HCT116 (cell line): ENCODE results near the gene STXBP5. TPM values are rescaled to one million over a fixed set of nuclear protein-coding genes. Genes with fewer than 3 reads are reported as not detected.

Experiments used
- ATAC-seq: fragments of 200-7000 bp; cut with Tn5 transposase; 2 replicates; pipeline ENCODE4 v1.9.1; 2020; ENCODE audit warnings: mild to moderate bottlenecking, moderate library complexity
- BruUV-seq: library from RNA; stranded (reverse); fragments of 400-500 nt; replicated peaks from 2 replicates; lab custom pipeline; 2021; lab: Mats Ljungman, UMichigan
- CTCF ChIA-PET: fragments of 300-600 bp; sonication (Branson Sonifier 250); formaldehyde crosslinking; loops from one replicate; lab custom pipeline; 2021; ENCODE audit warnings: antibody characterized with exemption; lab: Charles Lee
- POLR2A ChIA-PET: fragments of 300-600, 350-600 bp; sonication (Branson Sonifier 250); formaldehyde crosslinking; loops from one replicate; lab custom pipeline; 2021; ENCODE audit warnings: antibody characterized with exemption; lab: Charles Lee
- RAD21 ChIA-PET, 2 experiments: fragments of 300-600 bp; sonication (Branson Sonifier 250); formaldehyde crosslinking; loops; one replicate each; lab custom pipeline; 2023; ENCODE audit warnings: low total read pairs in 2 of 2; ENCODE audit not compliant: uncharacterized antibody in 2 of 2, unreplicated experiment in 2 of 2, low non-redundant PET in 1 of 2; lab: Charles Lee
- DNase-seq: peaks from one replicate; pipeline ENCODE4 v3.0.0-alpha.2; 2010; ENCODE audit warnings: low read depth, low spot score
- H2AFZ ChIP-seq: fragments of 200-600 bp; shearing (Covaris generic), sonication (generic); 2 replicates; pipeline ENCODE4 v1.6.1; 2017; ENCODE audit warnings: low read depth, mixed run types, mixed read lengths, antibody characterized with exemption, low read length; ENCODE audit not compliant: poor library complexity, severe bottlenecking
- H3K27ac ChIP-seq: 2 replicates; pipeline ENCODE4 v1.5.1; 2012; ENCODE audit warnings: low read depth, low read length
- H3K27me3 ChIP-seq: fragments of 200-600 bp; sonication (generic); 2 replicates; pipeline ENCODE4 v1.6.1; 2016; ENCODE audit warnings: mixed run types, low read length, mixed read lengths; ENCODE audit not compliant: insufficient read depth
- H3K36me3 ChIP-seq, 2 experiments: fragments of 200-500 bp in 1 of 2; fragments of 200-600 bp in 1 of 2; sonication (Bioruptor generic) in 1 of 2; sonication (generic) in 1 of 2; 2 replicates each; pipeline versions ENCODE4 v1.5.1 to v1.6.1; 2014 to 2016; ENCODE audit warnings: low read length in 2 of 2, inconsistent platforms in 1 of 2, mixed read lengths in 1 of 2, mixed run types in 1 of 2; ENCODE audit not compliant: insufficient read depth in 2 of 2, control insufficient read depth in 1 of 2
- H3K4me1 ChIP-seq, 2 experiments: fragments of 200-600 bp in 1 of 2; sonication (generic) in 1 of 2; 2 replicates each; pipeline versions ENCODE4 v1.5.1 to v1.6.1; 2012 to 2017; ENCODE audit warnings: low read length in 2 of 2, inconsistent platforms in 1 of 2, mild to moderate bottlenecking in 1 of 2, mixed read lengths in 1 of 2, mixed run types in 1 of 2, moderate library complexity in 1 of 2; ENCODE audit not compliant: insufficient read depth in 2 of 2, control insufficient read depth in 1 of 2
- H3K4me2 ChIP-seq: fragments of 200-600 bp; sonication (generic); 2 replicates; pipeline ENCODE4 v1.6.1; 2017; ENCODE audit warnings: mixed run types, low read length, mixed read lengths
- H3K4me3 ChIP-seq, 2 experiments: fragments of 200-600 bp in 1 of 2; sonication (generic) in 1 of 2; replicated peaks in 1 of 2; 2 replicates each; pipeline ENCODE4 v1.5.1; 2011 to 2016; ENCODE audit warnings: low read length in 2 of 2, control low read depth in 1 of 2, low read depth in 1 of 2, mild to moderate bottlenecking in 1 of 2, mixed read lengths in 1 of 2, mixed run types in 1 of 2
- H3K79me2 ChIP-seq: fragments of 200-600 bp; sonication (generic); 2 replicates; pipeline ENCODE4 v1.6.1; 2017; ENCODE audit warnings: mild to moderate bottlenecking, mixed run types, low read length, moderate library complexity, mixed read lengths; ENCODE audit not compliant: insufficient read depth
- H3K9ac ChIP-seq: fragments of 200-600 bp; sonication (generic); 2 replicates; pipeline ENCODE4 v1.6.1; 2016; ENCODE audit warnings: low read length, mixed read lengths
- H3K9me2 ChIP-seq: fragments of 200-600 bp; sonication (generic), shearing (Covaris generic); 2 replicates; pipeline ENCODE4 v1.6.1; 2017; ENCODE audit warnings: mixed run types, mild to moderate bottlenecking, moderate library complexity; ENCODE audit not compliant: insufficient read depth
- H3K9me3 ChIP-seq, 2 experiments: fragments of 200-500 bp in 1 of 2; fragments of 200-600 bp in 1 of 2; sonication (Bioruptor generic) in 1 of 2; sonication (generic) in 1 of 2; 2 replicates each; pipeline ENCODE4 v1.6.1; 2014 to 2017; ENCODE audit warnings: low read length in 2 of 2, mixed read lengths in 2 of 2, inconsistent platforms in 1 of 2, low read depth in 1 of 2, mild to moderate bottlenecking in 1 of 2, mixed run types in 1 of 2, moderate library complexity in 1 of 2; ENCODE audit not compliant: control insufficient read depth in 1 of 2, insufficient read depth in 1 of 2
- H4K20me1 ChIP-seq: fragments of 200-600 bp; sonication (generic), shearing (Covaris generic); 2 replicates; pipeline ENCODE4 v1.6.1; 2017; ENCODE audit warnings: mixed run types, mild to moderate bottlenecking, moderate library complexity; ENCODE audit not compliant: insufficient read depth
- CEBPB ChIP-seq: IDR thresholded peaks from 2 replicates; pipeline ENCODE4 v1.6.1; 2012; ENCODE audit warnings: low read depth
- EGR1 ChIP-seq: IDR thresholded peaks from 2 replicates; pipeline ENCODE4 v1.6.1; 2012; ENCODE audit warnings: low read depth
- ELF1 ChIP-seq: IDR thresholded peaks from 2 replicates; pipeline ENCODE4 v1.6.1; 2012; ENCODE audit warnings: low read depth, borderline replicate concordance
- EZH2 ChIP-seq: fragments of 200-600 bp; sonication (generic); IDR thresholded peaks from 2 replicates; pipeline ENCODE4 v1.6.1; 2017; ENCODE audit warnings: antibody characterized with exemption, mixed run types
- EZH2phosphoT487 ChIP-seq: fragments of 200-600 bp; IDR thresholded peaks from 2 replicates; pipeline ENCODE4 v1.6.1; 2018; ENCODE audit warnings: antibody characterized with exemption, borderline replicate concordance
- FOSL1 ChIP-seq: IDR thresholded peaks from 2 replicates; pipeline ENCODE4 v1.6.1; 2012; ENCODE audit warnings: low read depth
- MAX ChIP-seq: IDR thresholded peaks from 2 replicates; pipeline ENCODE4 v1.6.1; 2012
- POLR2AphosphoS5 ChIP-seq: IDR thresholded peaks from 2 replicates; pipeline ENCODE4 v1.6.1; 2011; ENCODE audit warnings: mild to moderate bottlenecking, low read depth, low read length, moderate library complexity
- RAD21 ChIP-seq: IDR thresholded peaks from 2 replicates; pipeline ENCODE4 v1.6.1; 2012; ENCODE audit warnings: low read depth, mild to moderate bottlenecking
- SP1 ChIP-seq: IDR thresholded peaks from 2 replicates; pipeline ENCODE4 v1.6.1; 2012; ENCODE audit warnings: low read depth
- ZBTB33 ChIP-seq: IDR thresholded peaks from 2 replicates; pipeline ENCODE4 v1.6.1; 2011; ENCODE audit warnings: mild to moderate bottlenecking, low read length, moderate library complexity; ENCODE audit not compliant: insufficient replicate concordance; ENCODE audit errors: extremely low read depth
- ZFX ChIP-seq: fragments of 450-650 bp; IDR thresholded peaks from 2 replicates; pipeline ENCODE4 v1.6.1; 2017
- intact Hi-C: fragments of 100-400 bp; cut with micrococcal nuclease; formaldehyde crosslinking; loops from 2 replicates; pipeline ENCODE4 v1.10.0; 2022
- total RNA-seq: library from RNA; stranded (reverse); gene quantifications from one replicate; pipeline ENCODE4 v1.2.1, GENCODE V29; 2021; ENCODE audit not compliant: unreplicated experiment

Gene STXBP5
- total RNA-seq, 1 experiment from 2014 or later = 12.6 TPM

GRCh38 chr6:147156218-147156617 is 48.0 kb upstream of the STXBP5 start:
- Histone ChIP-seq H3K9me3 (no peaks in the 10 kb centered on the region), H3K27ac (no peak overlapping the region)
- TF ChIP-seq EZH2 (no peak), SP1 (no peak), ZFX (no peak), ELF1 (no peak), MAX (no peak), CEBPB (no peak), EGR1 (no peak), EZH2phosphoT487 (no peak), RAD21 (no peak), POLR2AphosphoS5 (no peak), ZBTB33 (no peak), FOSL1 (no peak)
- TF ChIP-seq, all 23 proteins: peak for 0
- Histone ChIP-seq H3K36me3 (no peaks in the 10 kb centered on the region), H3K4me2 (no peak overlapping the region), H3K9ac (no peak overlapping the region), H3K9me2 (no peaks in the 10 kb centered on the region), H3K4me3 (no peak overlapping the region), H4K20me1 (no peaks in the 10 kb centered on the region), H3K4me1 (0 out of 4 replicates have a peak, but pooled peaks cover 0 to 4% of the 10 kb centered on the region in 2 experiments), H2AFZ (no peak overlapping the region), H3K27me3 (no peaks in the 10 kb centered on the region), H3K79me2 (no peaks in the 10 kb centered on the region)
- DNase-seq (no peak), ATAC-seq (no peak)
- no TSS peak for BruUV-seq
- intact Hi-C loops = no loop called here
- RAD21 ChIA-PET = no interaction called here
- POLR2A ChIA-PET = no interaction called here
- CTCF ChIA-PET = no interaction called here
